ENCODE data around the gene YWHAQ. TPM values are rescaled to one million over a fixed set of nuclear protein-coding genes. Genes with fewer than 3 reads are reported as not detected.

The YWHAQ gene
- polyA plus RNA-seq, 1 of the 3 experiments (the other 2 are of a cell fraction) = 240 TPM

DNA sequence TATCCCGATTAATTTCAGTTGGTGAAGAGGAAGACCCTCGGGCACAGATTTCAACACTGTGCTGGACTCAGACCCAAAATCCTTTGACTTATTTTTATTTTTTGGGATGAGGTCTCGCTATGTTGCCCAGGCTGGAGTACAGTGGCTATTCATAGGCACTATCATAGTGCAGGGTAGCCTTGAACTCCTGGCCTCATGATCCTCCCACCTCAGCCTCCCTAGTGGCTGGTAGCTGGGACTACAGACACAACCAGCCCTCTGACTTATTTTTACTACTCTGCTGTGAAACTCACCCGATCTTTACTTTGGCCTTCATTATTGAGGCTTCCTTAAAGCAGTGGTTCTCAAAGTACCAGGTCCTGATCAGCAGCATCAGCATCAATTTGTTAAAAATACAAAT, 57.0 kb downstream of the YWHAQ start:
- H3K9ac ChIP-seq = no peak overlapping the region
- H3F3A ChIP-seq (replicated peaks; ENCODE audit: insufficient read depth) = peaks cover 40% of the 10 kb centered on the region
- ChIA-PET CTCF (interaction anchor here (1.3 kb wide), 1 partner anchor 11 kb away, joined by 3 read pairs; no protein-coding TSS in a partner anchor), POLR2A (interaction anchor here (0.6 kb wide), 1 partner anchor 207 kb away, joined by 3 read pairs; no protein-coding TSS in a partner anchor)
- H3K4me3 ChIP-seq (ENCODE audit: low read depth in 2 of 2, low read length in 1 of 2) = no peak overlapping the region
- no peaks in the 10 kb centered on the region for H3K9me3 ChIP-seq
- H3K79me2 ChIP-seq (ENCODE audit: insufficient read depth) = 0 out of 2 replicates have a peak, but pooled peaks cover 5% of the 10 kb centered on the region
- 93% methylated on average over 4 of the region's 4 CpGs for WGBS (ENCODE audit: low lambda C conversion rate)
- peaks cover 0 to 15% of the 10 kb centered on the region in 2 experiments; a peak in 2 of 4 replicates for H3K4me1 ChIP-seq (ENCODE audit: control insufficient read depth in 1 of 2, insufficient read depth in 2 of 2, low read depth in 1 of 2, low read length in 1 of 2)
- no peaks in the 10 kb centered on the region for H3K9me2 ChIP-seq
- H3K27ac ChIP-seq (ENCODE audit: low read depth in 2 of 2, low read length in 1 of 2) = peak overlapping the region in 1 of 2 experiments; percentile 5; a peak in 1 of 4 replicates
- DNase-seq = no peak
- peaks cover 0 to 3% of the 10 kb centered on the region in 2 experiments for H3K36me3 ChIP-seq (replicated peaks in 1 of 2; ENCODE audit: control insufficient read depth in 1 of 2, insufficient read depth in 2 of 2, low read length in 1 of 2)
- TF ChIP-seq, protein P1, sequence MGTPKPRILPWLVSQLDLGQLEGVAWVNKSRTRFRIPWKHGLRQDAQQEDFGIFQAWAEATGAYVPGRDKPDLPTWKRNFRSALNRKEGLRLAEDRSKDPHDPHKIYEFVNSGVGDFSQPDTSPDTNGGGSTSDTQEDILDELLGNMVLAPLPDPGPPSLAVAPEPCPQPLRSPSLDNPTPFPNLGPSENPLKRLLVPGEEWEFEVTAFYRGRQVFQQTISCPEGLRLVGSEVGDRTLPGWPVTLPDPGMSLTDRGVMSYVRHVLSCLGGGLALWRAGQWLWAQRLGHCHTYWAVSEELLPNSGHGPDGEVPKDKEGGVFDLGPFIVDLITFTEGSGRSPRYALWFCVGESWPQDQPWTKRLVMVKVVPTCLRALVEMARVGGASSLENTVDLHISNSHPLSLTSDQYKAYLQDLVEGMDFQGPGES (IDR thresholded peaks at IDR 0.05; ENCODE audit: low read depth, low read length) = no peak
- TF ChIP-seq, protein P2, sequence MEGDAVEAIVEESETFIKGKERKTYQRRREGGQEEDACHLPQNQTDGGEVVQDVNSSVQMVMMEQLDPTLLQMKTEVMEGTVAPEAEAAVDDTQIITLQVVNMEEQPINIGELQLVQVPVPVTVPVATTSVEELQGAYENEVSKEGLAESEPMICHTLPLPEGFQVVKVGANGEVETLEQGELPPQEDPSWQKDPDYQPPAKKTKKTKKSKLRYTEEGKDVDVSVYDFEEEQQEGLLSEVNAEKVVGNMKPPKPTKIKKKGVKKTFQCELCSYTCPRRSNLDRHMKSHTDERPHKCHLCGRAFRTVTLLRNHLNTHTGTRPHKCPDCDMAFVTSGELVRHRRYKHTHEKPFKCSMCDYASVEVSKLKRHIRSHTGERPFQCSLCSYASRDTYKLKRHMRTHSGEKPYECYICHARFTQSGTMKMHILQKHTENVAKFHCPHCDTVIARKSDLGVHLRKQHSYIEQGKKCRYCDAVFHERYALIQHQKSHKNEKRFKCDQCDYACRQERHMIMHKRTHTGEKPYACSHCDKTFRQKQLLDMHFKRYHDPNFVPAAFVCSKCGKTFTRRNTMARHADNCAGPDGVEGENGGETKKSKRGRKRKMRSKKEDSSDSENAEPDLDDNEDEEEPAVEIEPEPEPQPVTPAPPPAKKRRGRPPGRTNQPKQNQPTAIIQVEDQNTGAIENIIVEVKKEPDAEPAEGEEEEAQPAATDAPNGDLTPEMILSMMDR (IDR thresholded peaks at IDR 0.05) = peak; percentile 25; the same call in 1 of the 2 replicates
- no peaks in the 10 kb centered on the region for H4K20me1 ChIP-seq (ENCODE audit: insufficient read depth)
- H2AFZ ChIP-seq (ENCODE audit: low read depth) = no peak overlapping the region
- H3K4me2 ChIP-seq = no peak overlapping the region
- H3K27me3 ChIP-seq (ENCODE audit: insufficient read depth) = no peaks in the 10 kb centered on the region

DNA sequence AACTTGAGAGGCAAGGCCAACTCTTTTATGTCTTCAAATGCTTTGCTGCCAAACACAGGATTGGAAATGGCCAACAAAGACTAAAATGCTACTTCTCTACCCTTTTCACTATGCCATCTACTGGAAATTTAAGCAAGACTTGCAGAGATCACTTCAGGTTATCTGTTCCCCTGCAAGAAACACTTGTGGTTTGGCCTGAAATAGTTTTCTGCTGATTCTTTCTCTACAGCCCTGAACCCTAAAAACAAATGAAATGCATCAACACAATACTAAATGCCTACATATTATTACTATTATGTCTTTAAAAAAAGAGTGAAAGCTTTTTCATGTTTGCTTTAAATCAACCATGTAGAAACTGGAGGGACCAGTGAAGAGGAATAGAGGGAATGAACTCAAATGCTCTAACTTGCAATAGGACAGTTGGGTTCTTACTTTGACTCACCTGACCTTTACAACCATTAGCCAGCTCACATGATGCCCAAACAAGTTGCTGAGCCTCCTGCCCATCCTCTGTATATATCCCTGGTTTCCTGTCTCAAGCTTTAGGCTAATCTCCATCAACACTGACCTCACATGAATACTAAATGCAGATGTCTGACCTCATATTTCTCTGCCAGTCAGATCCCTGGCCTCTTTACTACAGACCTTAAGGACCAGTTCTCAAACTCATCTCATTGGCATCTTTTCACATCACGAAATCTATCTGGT, 57.6 kb downstream of the YWHAQ start:
- no peaks in the 10 kb centered on the region for H4K20me1 ChIP-seq (ENCODE audit: insufficient read depth)
- H3K36me3 ChIP-seq (replicated peaks in 1 of 2; ENCODE audit: control insufficient read depth in 1 of 2, insufficient read depth in 2 of 2, low read length in 1 of 2) = no peaks in the 10 kb centered on the region
- 0 out of 2 replicates have a peak, but pooled peaks cover 5% of the 10 kb centered on the region for H3K79me2 ChIP-seq (ENCODE audit: insufficient read depth)
- no peaks in the 10 kb centered on the region for H3K9me3 ChIP-seq
- peaks cover 34% of the 10 kb centered on the region for H3F3A ChIP-seq (replicated peaks; ENCODE audit: insufficient read depth)
- ChIA-PET POLR2A (no interaction called here), CTCF (interaction anchor here (0.6 to 1.3 kb wide), 3 partner anchors 11 to 55 kb away, joined by 3 read pairs; no protein-coding TSS in a partner anchor)
- no peaks in the 10 kb centered on the region for H3K27me3 ChIP-seq (ENCODE audit: insufficient read depth)
- TF ChIP-seq JUND (IDR thresholded peaks at IDR 0.05) = 0 out of 2 replicates have a peak, but pooled peaks have one; percentile 6
- TF ChIP-seq SMC3 (IDR thresholded peaks at IDR 0.05; ENCODE audit: low read depth, low read length) = no peak
- TF ChIP-seq, protein P3, sequence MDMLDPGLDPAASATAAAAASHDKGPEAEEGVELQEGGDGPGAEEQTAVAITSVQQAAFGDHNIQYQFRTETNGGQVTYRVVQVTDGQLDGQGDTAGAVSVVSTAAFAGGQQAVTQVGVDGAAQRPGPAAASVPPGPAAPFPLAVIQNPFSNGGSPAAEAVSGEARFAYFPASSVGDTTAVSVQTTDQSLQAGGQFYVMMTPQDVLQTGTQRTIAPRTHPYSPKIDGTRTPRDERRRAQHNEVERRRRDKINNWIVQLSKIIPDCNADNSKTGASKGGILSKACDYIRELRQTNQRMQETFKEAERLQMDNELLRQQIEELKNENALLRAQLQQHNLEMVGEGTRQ (IDR thresholded peaks at IDR 0.05; ENCODE audit: borderline replicate concordance, low read depth, low read length) = no peak
- TF ChIP-seq, protein P2 (IDR thresholded peaks at IDR 0.05) = peak; percentile 10; the same call in 1 of the 2 replicates
- H3K9ac ChIP-seq = no peak overlapping the region
- peaks cover 0 to 15% of the 10 kb centered on the region in 2 experiments; a peak in 2 of 4 replicates for H3K4me1 ChIP-seq (ENCODE audit: control insufficient read depth in 1 of 2, insufficient read depth in 2 of 2, low read depth in 1 of 2, low read length in 1 of 2)
- peak overlapping the region in 1 of 2 experiments; percentile 5; a peak in 1 of 4 replicates for H3K27ac ChIP-seq (ENCODE audit: low read depth in 2 of 2, low read length in 1 of 2)
- no peak overlapping the region for H2AFZ ChIP-seq (ENCODE audit: low read depth)
- no peak overlapping the region for H3K4me2 ChIP-seq
- DNase-seq = no peak
- no peak overlapping the region for H3K4me3 ChIP-seq (ENCODE audit: low read depth in 2 of 2, low read length in 1 of 2)
- 87% methylated on average over 1 of the region's 1 CpG for WGBS (ENCODE audit: low lambda C conversion rate)
- no peaks in the 10 kb centered on the region for H3K9me2 ChIP-seq

All from SK-N-SH (cell line).